ENCODE results near the gene RBCK1. TPM values are rescaled to one million over a fixed set of nuclear protein-coding genes. Genes with fewer than 3 reads are reported as not detected.

Gene RBCK1
- total and polyA plus RNA-seq, 9 of the 15 experiments (the other 6 are each of a cell fraction or from before 2014, with no cell fraction given), result 5.9 to 59.3 (median 26.5) TPM

DNA sequence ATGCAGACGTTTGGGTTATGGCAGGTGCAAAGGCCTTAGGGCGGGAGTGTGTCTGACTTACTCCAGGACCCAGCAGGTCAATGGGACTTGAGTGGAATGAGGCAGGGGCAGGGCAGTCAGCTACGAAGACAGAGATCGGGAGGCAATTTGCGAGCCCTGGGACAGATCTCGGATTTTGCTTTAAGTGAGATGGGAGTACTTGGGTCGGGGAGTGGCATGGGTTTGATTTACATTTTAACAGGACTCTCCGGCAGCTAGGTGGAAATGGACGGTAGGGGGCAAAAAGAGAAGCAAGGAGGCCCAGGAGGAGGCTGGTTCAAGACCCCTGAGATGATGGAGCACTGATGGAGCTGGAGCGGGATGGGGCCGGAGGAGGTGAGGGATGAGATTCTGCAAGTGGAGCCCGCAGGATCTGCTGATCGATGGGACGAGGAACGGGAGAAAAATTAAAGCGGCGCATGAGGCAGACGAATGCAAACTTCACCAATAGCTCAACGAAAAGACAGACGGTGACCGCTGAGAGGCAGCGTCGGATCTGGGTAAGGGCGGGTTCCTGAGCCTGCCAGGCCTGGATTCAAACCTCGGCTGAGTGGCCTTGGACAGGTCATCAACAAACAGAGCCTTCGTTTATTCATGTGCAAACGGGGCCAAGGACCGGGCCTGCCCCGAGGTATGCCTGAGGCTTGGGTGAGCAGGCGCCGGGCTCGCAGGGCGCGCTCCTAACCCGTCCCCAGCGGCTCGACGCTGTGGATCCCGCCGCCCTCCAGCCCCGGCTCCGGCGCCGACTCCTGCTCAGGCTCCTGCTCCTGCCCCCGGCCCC, 756 bp upstream of the RBCK1 start (continued):
- TF ChIP-seq RFX5 (IDR thresholded peaks at IDR 0.05; ENCODE audit: low read depth, low read length) (no peak), MBD2 (IDR thresholded peaks at IDR 0.05; ENCODE audit: borderline replicate concordance, low read depth) (no peak), ZNF316 (IDR thresholded peaks at IDR 0.05) (no peak), ZFP36 (IDR thresholded peaks at IDR 0.05; ENCODE audit: low read depth, low read length, partially characterized antibody) (no peak), RFX7 (CRISPR knock-in tag; IDR thresholded peaks at IDR 0.05) (no peak), TCF7L2 (IDR thresholded peaks at IDR 0.05; ENCODE audit: low read depth, low read length) (no peak), BDP1 (IDR thresholded peaks at IDR 0.05; ENCODE audit: insufficient read depth, insufficient read length) (no peak), FOXJ3 (CRISPR knock-in tag; IDR thresholded peaks at IDR 0.05) (no peak), TAL1 (IDR thresholded peaks at IDR 0.05) (no peak; the same call in 1 of the 2 replicates), BCOR (IDR thresholded peaks at IDR 0.05) (peak; percentile 51; the same call in 1 of the 2 replicates), POU5F1 (IDR thresholded peaks at IDR 0.05; ENCODE audit: borderline replicate concordance, low read depth, low read length, partially characterized antibody) (no peak), DIDO1 (tag; IDR thresholded peaks at IDR 0.05; ENCODE audit: low read depth) (no peak), COPS2 (conservative IDR thresholded peaks at IDR 0.05) (no peak), SAP30 (IDR thresholded peaks at IDR 0.05; ENCODE audit: borderline replicate concordance, insufficient read depth, low read depth, low read length, poor library complexity, severe bottlenecking) (peak; percentile 45), NFIC (IDR thresholded peaks at IDR 0.05) (0 out of 2 replicates have a peak, but pooled peaks have one; percentile 7), THRAP3 (IDR thresholded peaks at IDR 0.05; ENCODE audit: borderline replicate concordance) (no peak), ZNF780A (CRISPR knock-in tag; IDR thresholded peaks at IDR 0.05) (no peak), TRIM24 (IDR thresholded peaks at IDR 0.05) (no peak)
- TF ChIP-seq, protein P1, sequence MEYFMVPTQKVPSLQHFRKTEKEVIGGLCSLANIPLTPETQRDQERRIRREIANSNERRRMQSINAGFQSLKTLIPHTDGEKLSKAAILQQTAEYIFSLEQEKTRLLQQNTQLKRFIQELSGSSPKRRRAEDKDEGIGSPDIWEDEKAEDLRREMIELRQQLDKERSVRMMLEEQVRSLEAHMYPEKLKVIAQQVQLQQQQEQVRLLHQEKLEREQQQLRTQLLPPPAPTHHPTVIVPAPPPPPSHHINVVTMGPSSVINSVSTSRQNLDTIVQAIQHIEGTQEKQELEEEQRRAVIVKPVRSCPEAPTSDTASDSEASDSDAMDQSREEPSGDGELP (CRISPR knock-in tag; IDR thresholded peaks at IDR 0.05; ENCODE audit: borderline replicate concordance), result peak; percentile 58; the same call in 1 of the 2 replicates
- TF ChIP-seq, protein P2, sequence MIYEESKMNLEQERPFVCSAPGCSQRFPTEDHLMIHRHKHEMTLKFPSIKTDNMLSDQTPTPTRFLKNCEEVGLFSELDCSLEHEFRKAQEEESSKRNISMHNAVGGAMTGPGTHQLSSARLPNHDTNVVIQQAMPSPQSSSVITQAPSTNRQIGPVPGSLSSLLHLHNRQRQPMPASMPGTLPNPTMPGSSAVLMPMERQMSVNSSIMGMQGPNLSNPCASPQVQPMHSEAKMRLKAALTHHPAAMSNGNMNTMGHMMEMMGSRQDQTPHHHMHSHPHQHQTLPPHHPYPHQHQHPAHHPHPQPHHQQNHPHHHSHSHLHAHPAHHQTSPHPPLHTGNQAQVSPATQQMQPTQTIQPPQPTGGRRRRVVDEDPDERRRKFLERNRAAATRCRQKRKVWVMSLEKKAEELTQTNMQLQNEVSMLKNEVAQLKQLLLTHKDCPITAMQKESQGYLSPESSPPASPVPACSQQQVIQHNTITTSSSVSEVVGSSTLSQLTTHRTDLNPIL (CRISPR knock-in tag; IDR thresholded peaks at IDR 0.05), result no peak
- TF ChIP-seq, protein P3, sequence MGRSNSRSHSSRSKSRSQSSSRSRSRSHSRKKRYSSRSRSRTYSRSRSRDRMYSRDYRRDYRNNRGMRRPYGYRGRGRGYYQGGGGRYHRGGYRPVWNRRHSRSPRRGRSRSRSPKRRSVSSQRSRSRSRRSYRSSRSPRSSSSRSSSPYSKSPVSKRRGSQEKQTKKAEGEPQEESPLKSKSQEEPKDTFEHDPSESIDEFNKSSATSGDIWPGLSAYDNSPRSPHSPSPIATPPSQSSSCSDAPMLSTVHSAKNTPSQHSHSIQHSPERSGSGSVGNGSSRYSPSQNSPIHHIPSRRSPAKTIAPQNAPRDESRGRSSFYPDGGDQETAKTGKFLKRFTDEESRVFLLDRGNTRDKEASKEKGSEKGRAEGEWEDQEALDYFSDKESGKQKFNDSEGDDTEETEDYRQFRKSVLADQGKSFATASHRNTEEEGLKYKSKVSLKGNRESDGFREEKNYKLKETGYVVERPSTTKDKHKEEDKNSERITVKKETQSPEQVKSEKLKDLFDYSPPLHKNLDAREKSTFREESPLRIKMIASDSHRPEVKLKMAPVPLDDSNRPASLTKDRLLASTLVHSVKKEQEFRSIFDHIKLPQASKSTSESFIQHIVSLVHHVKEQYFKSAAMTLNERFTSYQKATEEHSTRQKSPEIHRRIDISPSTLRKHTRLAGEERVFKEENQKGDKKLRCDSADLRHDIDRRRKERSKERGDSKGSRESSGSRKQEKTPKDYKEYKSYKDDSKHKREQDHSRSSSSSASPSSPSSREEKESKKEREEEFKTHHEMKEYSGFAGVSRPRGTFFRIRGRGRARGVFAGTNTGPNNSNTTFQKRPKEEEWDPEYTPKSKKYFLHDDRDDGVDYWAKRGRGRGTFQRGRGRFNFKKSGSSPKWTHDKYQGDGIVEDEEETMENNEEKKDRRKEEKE (IDR thresholded peaks at IDR 0.05; ENCODE audit: borderline replicate concordance in 1 of 2, control insufficient read depth in 1 of 2, low read depth in 2 of 2, low read length in 1 of 2), result no peak
- TF ChIP-seq, protein P4, sequence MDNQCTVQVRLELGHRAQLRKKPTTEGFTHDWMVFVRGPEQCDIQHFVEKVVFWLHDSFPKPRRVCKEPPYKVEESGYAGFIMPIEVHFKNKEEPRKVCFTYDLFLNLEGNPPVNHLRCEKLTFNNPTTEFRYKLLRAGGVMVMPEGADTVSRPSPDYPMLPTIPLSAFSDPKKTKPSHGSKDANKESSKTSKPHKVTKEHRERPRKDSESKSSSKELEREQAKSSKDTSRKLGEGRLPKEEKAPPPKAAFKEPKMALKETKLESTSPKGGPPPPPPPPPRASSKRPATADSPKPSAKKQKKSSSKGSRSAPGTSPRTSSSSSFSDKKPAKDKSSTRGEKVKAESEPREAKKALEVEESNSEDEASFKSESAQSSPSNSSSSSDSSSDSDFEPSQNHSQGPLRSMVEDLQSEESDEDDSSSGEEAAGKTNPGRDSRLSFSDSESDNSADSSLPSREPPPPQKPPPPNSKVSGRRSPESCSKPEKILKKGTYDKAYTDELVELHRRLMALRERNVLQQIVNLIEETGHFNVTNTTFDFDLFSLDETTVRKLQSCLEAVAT (IDR thresholded peaks at IDR 0.05), result peak; percentile 47 to 69; a peak in 3 of 4 replicates
